ENCODE measurements around the gene AHI1. TPM values are rescaled to one million over a fixed set of nuclear protein-coding genes. Genes with fewer than 3 reads are reported as not detected.

The AHI1 gene
- polyA plus RNA-seq, 1 of the 3 experiments (the other 2 are of a cell fraction) = 7.3 TPM

- ChIA-PET CTCF (interaction anchor here (1.7 kb wide), 1 partner anchor 761 kb away, joined by 4 read pairs; no protein-coding TSS in a partner anchor), POLR2A (no interaction called here)
- 96% methylated on average over 1 of the region's 1 CpG for WGBS (ENCODE audit: low lambda C conversion rate)
- H3K4me1 ChIP-seq (ENCODE audit: control insufficient read depth in 1 of 2, insufficient read depth in 2 of 2, low read depth in 1 of 2, low read length in 1 of 2) = no peaks in the 10 kb centered on the region
- H3F3A ChIP-seq (replicated peaks; ENCODE audit: insufficient read depth) = no peaks in the 10 kb centered on the region
- TF ChIP-seq TCF12 (IDR thresholded peaks at IDR 0.05) (no peak), CTCF (IDR thresholded peaks at IDR 0.05) (no peak), YY1 (IDR thresholded peaks at IDR 0.05; ENCODE audit: low read depth) (no peak), FOXJ3 (CRISPR knock-in tag; IDR thresholded peaks at IDR 0.05) (no peak), MAX (IDR thresholded peaks at IDR 0.05; ENCODE audit: low read depth) (no peak), NFIC (IDR thresholded peaks at IDR 0.05; ENCODE audit: borderline replicate concordance) (no peak), IRF3 (IDR thresholded peaks at IDR 0.05; ENCODE audit: low read depth, low read length) (no peak), ELF1 (IDR thresholded peaks at IDR 0.05) (no peak), ZBTB33 (IDR thresholded peaks at IDR 0.05; ENCODE audit: borderline replicate concordance, low read depth) (no peak), SMC3 (IDR thresholded peaks at IDR 0.05; ENCODE audit: low read depth, low read length) (no peak), NRF1 (IDR thresholded peaks at IDR 0.05; ENCODE audit: low read depth, low read length) (no peak), RXRA (IDR thresholded peaks at IDR 0.05; ENCODE audit: borderline replicate concordance, low read depth) (no peak), TAF1 (IDR thresholded peaks at IDR 0.05; ENCODE audit: borderline replicate concordance, low read depth, low read length) (no peak), GABPA (IDR thresholded peaks at IDR 0.05; ENCODE audit: low read depth) (no peak), MXI1 (IDR thresholded peaks at IDR 0.05; ENCODE audit: low read depth, low read length) (no peak), EZH2phosphoT487 (IDR thresholded peaks at IDR 0.05; ENCODE audit: borderline replicate concordance, low read depth) (no peak), RCOR1 (IDR thresholded peaks at IDR 0.05; ENCODE audit: low read length) (no peak), FOSL2 (IDR thresholded peaks at IDR 0.05; ENCODE audit: borderline replicate concordance, low read depth) (no peak), RAD21 (IDR thresholded peaks at IDR 0.05; ENCODE audit: low read length) (no peak)
- no peak overlapping the region for H3K9ac ChIP-seq
- no peaks in the 10 kb centered on the region for H3K27me3 ChIP-seq (ENCODE audit: insufficient read depth)
- DNase-seq = no peak
- H2AFZ ChIP-seq (ENCODE audit: low read depth) = no peak overlapping the region
- H3K36me3 ChIP-seq (replicated peaks in 1 of 2; ENCODE audit: control insufficient read depth in 1 of 2, insufficient read depth in 2 of 2, low read length in 1 of 2) = peaks cover 22 to 30% of the 10 kb centered on the region in 2 experiments
- H3K9me2 ChIP-seq = no peaks in the 10 kb centered on the region
- H3K4me2 ChIP-seq = no peak overlapping the region
- no peaks in the 10 kb centered on the region for H3K79me2 ChIP-seq (ENCODE audit: insufficient read depth)
- H3K4me3 ChIP-seq (ENCODE audit: low read depth in 2 of 2, low read length in 1 of 2) = no peak overlapping the region
- H3K9me3 ChIP-seq = no peaks in the 10 kb centered on the region; the same call in 1 of the 2 replicates
- no peaks in the 10 kb centered on the region for H4K20me1 ChIP-seq (ENCODE audit: insufficient read depth)
- no peak overlapping the region for H3K27ac ChIP-seq (ENCODE audit: low read depth in 2 of 2, low read length in 1 of 2)
Measured at GRCh38 chr6:135465307-135465706, 32.2 kb downstream of the AHI1 start.
